MCF 10A (cell line): ENCODE results near the gene STK32B. TPM values are rescaled to one million over a fixed set of nuclear protein-coding genes. Genes with fewer than 3 reads are reported as not detected.
"Not testable (repeated sequence)": the region's sequence is repeated elsewhere in the genome, so short reads cannot be mapped to it uniquely, and the experiment has no call there.

Experiments
- BruUV-seq: library from RNA; stranded (reverse); fragments of 400-500 nt; replicated peaks from 2 replicates; lab custom pipeline; 2021; lab: Mats Ljungman, UMichigan
- CTCF ChIA-PET: fragments of 300-600 bp; sonication (Branson Sonifier 250); formaldehyde crosslinking; extraction: SDS; loops from one replicate; lab custom pipeline; 2021; ENCODE audit warnings: antibody characterized with exemption, inconsistent platforms; lab: Yijun Ruan, JAX
- POLR2A ChIA-PET: fragments of 300-600, 350-650 bp; sonication (Branson Sonifier 250); formaldehyde crosslinking; extraction: SDS; loops from one replicate; lab custom pipeline; 2020; ENCODE audit warnings: antibody characterized with exemption, inconsistent platforms; lab: Yijun Ruan, JAX
- DNase-seq: peaks from one replicate; pipeline ENCODE4 v3.0.0-alpha.2; 2018; ENCODE audit not compliant: unreplicated experiment
- H3K27ac Mint-ChIP-seq: one replicate; pipeline ENCODE4 v1.8.0; 2022; ENCODE audit warnings: mild to moderate bottlenecking, low read depth, mixed read lengths; ENCODE audit not compliant: unreplicated experiment
- H3K27me3 Mint-ChIP-seq: one replicate; pipeline ENCODE4 v1.8.0; 2022; ENCODE audit warnings: mixed read lengths; ENCODE audit not compliant: insufficient read depth, unreplicated experiment
- H3K36me3 Mint-ChIP-seq: one replicate; pipeline ENCODE4 v1.8.0; 2022; ENCODE audit warnings: mild to moderate bottlenecking, moderate library complexity, mixed read lengths; ENCODE audit not compliant: insufficient read depth, unreplicated experiment
- H3K4me1 Mint-ChIP-seq: one replicate; pipeline ENCODE4 v1.8.0; 2022; ENCODE audit warnings: mixed read lengths; ENCODE audit not compliant: insufficient read depth, unreplicated experiment
- H3K4me3 Mint-ChIP-seq: one replicate; pipeline ENCODE4 v1.8.0; 2022; ENCODE audit warnings: mild to moderate bottlenecking, moderate library complexity, mixed read lengths; ENCODE audit not compliant: unreplicated experiment
- H3K9me3 Mint-ChIP-seq: one replicate; pipeline ENCODE4 v1.8.0; 2022; ENCODE audit warnings: mixed read lengths; ENCODE audit not compliant: unreplicated experiment
- intact Hi-C: fragments of 100-400 bp; cut with micrococcal nuclease; formaldehyde crosslinking; loops from 2 replicates; pipeline ENCODE4 v1.14.1; 2022
- total RNA-seq: library from RNA; stranded (reverse); gene quantifications from 2 replicates; pipeline ENCODE4 v1.2.3, GENCODE V29; 2022
- TF ChIP-seq, protein P1 (sequence below): fragments of 200-600 bp; IDR thresholded peaks from one replicate; pipeline ENCODE4 v1.8.0; 2022; ENCODE audit warnings: antibody characterized with exemption, mild to moderate bottlenecking; ENCODE audit not compliant: unreplicated experiment

Gene STK32B
- total RNA-seq, 1 experiment from 2014 or later = not detected

DNA sequence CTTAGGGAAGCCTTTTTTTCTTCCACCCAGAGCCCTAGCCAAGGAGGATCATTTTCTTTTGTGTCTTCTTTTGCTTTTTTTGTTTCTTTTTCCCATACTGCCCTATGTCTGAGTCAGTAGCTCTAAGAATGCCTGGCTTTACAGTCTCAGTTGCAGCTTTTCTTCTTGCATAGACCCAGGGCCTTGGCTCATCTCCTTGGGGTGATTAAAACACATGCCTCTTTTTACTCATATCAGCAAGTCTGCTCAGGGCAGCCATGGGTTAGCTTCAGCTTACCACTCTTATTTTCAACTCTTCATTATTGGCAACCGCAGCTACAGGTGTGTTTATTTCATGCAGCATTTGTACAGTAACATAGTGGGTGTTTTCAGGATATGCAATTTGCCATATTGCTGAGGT, 196.5 kb downstream of the STK32B start:
- ChIA-PET POLR2A (no interaction called here), CTCF (interaction anchor here (0.6 to 1.0 kb wide), 3 partner anchors 8 to 966 kb away, joined by 3 read pairs; no protein-coding TSS in a partner anchor)
- no peaks in the 10 kb centered on the region for H3K4me1 Mint-ChIP-seq
- no peak for DNase-seq
- no TSS peak for BruUV-seq
- TF ChIP-seq, protein P1, sequence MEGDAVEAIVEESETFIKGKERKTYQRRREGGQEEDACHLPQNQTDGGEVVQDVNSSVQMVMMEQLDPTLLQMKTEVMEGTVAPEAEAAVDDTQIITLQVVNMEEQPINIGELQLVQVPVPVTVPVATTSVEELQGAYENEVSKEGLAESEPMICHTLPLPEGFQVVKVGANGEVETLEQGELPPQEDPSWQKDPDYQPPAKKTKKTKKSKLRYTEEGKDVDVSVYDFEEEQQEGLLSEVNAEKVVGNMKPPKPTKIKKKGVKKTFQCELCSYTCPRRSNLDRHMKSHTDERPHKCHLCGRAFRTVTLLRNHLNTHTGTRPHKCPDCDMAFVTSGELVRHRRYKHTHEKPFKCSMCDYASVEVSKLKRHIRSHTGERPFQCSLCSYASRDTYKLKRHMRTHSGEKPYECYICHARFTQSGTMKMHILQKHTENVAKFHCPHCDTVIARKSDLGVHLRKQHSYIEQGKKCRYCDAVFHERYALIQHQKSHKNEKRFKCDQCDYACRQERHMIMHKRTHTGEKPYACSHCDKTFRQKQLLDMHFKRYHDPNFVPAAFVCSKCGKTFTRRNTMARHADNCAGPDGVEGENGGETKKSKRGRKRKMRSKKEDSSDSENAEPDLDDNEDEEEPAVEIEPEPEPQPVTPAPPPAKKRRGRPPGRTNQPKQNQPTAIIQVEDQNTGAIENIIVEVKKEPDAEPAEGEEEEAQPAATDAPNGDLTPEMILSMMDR = no peak
- no peak overlapping the region for H3K27ac Mint-ChIP-seq
- no peak overlapping the region for H3K4me3 Mint-ChIP-seq
- no peaks in the 10 kb centered on the region for H3K27me3 Mint-ChIP-seq
- H3K36me3 Mint-ChIP-seq = no peaks in the 10 kb centered on the region
- H3K9me3 Mint-ChIP-seq = peaks cover 10% of the 10 kb centered on the region
- intact Hi-C loops = no loop called here

DNA sequence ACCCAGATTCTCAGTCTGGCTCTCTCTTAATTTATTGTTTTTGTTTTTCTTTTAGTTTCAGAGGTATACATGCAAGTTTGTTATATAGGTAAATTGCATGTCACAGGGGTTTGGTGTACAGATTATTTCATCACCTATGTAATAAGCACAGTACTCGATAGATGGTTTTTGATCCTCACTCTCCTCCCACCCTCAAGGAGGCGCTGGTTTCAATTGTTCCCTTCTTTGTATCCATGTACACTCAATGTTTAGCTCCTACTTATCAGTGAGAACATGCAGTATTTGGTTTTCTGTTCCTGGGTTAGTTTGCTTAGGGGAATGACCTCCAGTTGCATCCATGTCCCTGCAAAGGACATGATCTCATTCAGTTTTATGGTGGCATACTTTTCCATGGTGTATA, 198.4 kb downstream of the STK32B start:
- no peaks in the 10 kb centered on the region for H3K4me1 Mint-ChIP-seq
- H3K27me3 Mint-ChIP-seq = no peaks in the 10 kb centered on the region
- H3K36me3 Mint-ChIP-seq = peaks cover 4% of the 10 kb centered on the region
- CTCF ChIA-PET = no interaction called here
- TF ChIP-seq, protein P1 = no peak
- peaks cover 10% of the 10 kb centered on the region for H3K9me3 Mint-ChIP-seq
- no peak overlapping the region for H3K4me3 Mint-ChIP-seq
- intact Hi-C loops = no loop called here
- DNase-seq = no peak
- POLR2A ChIA-PET = no interaction called here
- BruUV-seq = no TSS peak
- H3K27ac Mint-ChIP-seq = no peak overlapping the region

DNA sequence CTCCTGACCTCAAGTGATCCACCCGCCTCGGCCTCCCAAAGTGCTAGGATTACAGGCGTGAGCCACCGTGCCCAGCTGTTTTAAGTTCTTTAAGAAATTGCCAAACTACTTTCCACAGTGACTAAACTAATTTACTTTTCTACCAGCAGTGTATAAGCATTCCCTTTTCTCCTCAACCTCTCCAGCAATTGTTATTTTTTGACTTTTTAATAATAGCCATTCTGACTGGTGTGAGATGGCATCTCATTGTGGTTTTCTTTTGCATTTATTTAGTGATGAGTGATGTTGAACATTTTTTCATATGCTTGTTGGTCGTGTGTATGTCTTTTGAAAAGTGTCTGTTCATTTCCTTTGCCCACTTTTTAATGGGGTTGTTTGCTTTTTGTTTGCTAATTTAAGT, 199.3 kb downstream of the STK32B start:
- H3K4me1 Mint-ChIP-seq, H3K36me3 Mint-ChIP-seq, H3K9me3 Mint-ChIP-seq, CTCF ChIA-PET, DNase-seq, BruUV-seq, H3K27me3 Mint-ChIP-seq, H3K27ac Mint-ChIP-seq, intact Hi-C loops, H3K4me3 Mint-ChIP-seq: not testable (repeated sequence)
- POLR2A ChIA-PET = interaction anchor here (0.6 kb wide), 1 partner anchor 553 kb away, joined by 3 read pairs; no protein-coding TSS in a partner anchor

DNA sequence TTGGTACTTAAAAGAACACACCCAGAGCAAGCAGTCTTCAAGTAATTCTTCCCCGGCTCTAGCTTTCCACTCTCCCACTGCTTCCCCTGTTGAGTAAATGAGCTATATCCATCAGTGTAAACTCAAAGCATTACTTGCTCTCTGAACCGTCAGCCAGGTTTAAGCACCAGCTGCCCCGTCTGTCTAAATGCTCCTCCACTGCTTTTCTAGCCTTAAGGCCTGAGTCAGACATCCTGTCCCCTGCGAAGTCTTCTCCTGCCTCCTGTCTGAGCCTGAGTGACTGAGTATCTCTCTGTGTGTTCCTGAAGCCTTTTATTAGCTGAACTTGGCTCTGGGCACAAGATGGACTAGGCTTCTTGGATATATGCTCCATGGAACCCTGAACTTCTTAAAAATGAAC, 205.1 kb downstream of the STK32B start:
- no peak overlapping the region for H3K4me3 Mint-ChIP-seq
- BruUV-seq = no TSS peak
- no peaks in the 10 kb centered on the region for H3K27me3 Mint-ChIP-seq
- DNase-seq = no peak
- H3K4me1 Mint-ChIP-seq = no peaks in the 10 kb centered on the region
- ChIA-PET POLR2A (no interaction called here), CTCF (interaction anchor here (0.9 to 1.0 kb wide), 2 partner anchors 9 to 143 kb away, joined by 3 to 5 read pairs; no protein-coding TSS in a partner anchor)
- intact Hi-C loops = no loop called here
- TF ChIP-seq, protein P1 = no peak
- H3K36me3 Mint-ChIP-seq = peaks cover 4% of the 10 kb centered on the region
- H3K27ac Mint-ChIP-seq = no peak overlapping the region
- H3K9me3 Mint-ChIP-seq = peaks cover 28% of the 10 kb centered on the region

DNA sequence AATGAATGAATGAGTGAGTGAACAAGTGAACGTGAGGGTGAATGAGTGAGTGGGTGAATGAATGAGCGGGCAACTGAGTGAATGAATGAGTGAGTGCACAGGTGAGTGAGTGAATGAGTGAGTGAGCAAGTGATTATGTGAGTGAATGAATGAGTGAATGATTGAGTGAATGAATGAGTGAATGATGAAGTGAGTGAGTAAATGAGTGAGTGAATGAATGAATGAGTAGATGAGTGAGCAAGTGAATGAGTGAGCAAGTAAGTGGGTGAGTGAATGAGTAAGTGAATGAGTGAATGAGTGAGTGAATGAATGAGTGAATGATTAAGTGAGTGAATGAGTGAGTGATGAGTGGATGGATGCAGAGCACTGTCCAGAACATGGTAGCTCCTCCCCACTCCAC, 205.8 kb downstream of the STK32B start:
- BruUV-seq = no TSS peak
- H3K4me3 Mint-ChIP-seq = no peak overlapping the region
- no peak for DNase-seq
- POLR2A ChIA-PET = no interaction called here
- peaks cover 4% of the 10 kb centered on the region for H3K36me3 Mint-ChIP-seq
- H3K9me3 Mint-ChIP-seq = peaks cover 30% of the 10 kb centered on the region
- TF ChIP-seq, protein P1 = no peak
- CTCF ChIA-PET = interaction anchor here (0.6 kb wide), 1 partner anchor 567 kb away, joined by 3 read pairs; no protein-coding TSS in a partner anchor
- no peaks in the 10 kb centered on the region for H3K4me1 Mint-ChIP-seq
- H3K27me3 Mint-ChIP-seq = no peaks in the 10 kb centered on the region
- intact Hi-C loops = no loop called here
- H3K27ac Mint-ChIP-seq = no peak overlapping the region
